ENCODE measurements around the gene NAPG. TPM values are rescaled to one million over a fixed set of nuclear protein-coding genes. Genes with fewer than 3 reads are reported as not detected.
"Not testable (repeated sequence)": the region's sequence is repeated elsewhere in the genome, so short reads cannot be mapped to it uniquely, and the experiment has no call there.

NAPG gene
- total RNA-seq, 1 experiment from 2014 or later = 54.0 TPM

GRCh38 chr18:10536280-10536679, 10.5 kb downstream of the NAPG start:
- BruUV-seq (replicated peaks) = no TSS peak
- no peak for DNase-seq (ENCODE audit: low spot score)
- intact Hi-C loops (cut with micrococcal nuclease; ENCODE audit: unreplicated experiment) = no loop called here
- TF ChIP-seq EZH2 (IDR thresholded peaks at IDR 0.05; ENCODE audit: borderline replicate concordance, low read depth, low read length, poor library complexity, severe bottlenecking) = no peak
- TF ChIP-seq CTCF (conservative IDR thresholded peaks at IDR 0.05; ENCODE audit: low read depth, low read length) = no peak
- Histone ChIP-seq H3K27ac (ENCODE audit: low read depth, low read length, poor library complexity, severe bottlenecking) (no peak overlapping the region), H3K27me3 (replicated peaks; ENCODE audit: insufficient read depth, low read depth, low read length, poor library complexity) (no peaks in the 10 kb centered on the region), H3K9me3 (ENCODE audit: low read depth, low read length, poor library complexity, severe bottlenecking) (no peaks in the 10 kb centered on the region), H3K4me3 (ENCODE audit: low read depth, low read length, poor library complexity, severe bottlenecking) (no peak overlapping the region), H3K36me3 (ENCODE audit: insufficient read depth, low read length, poor library complexity, severe bottlenecking) (peaks cover 20% of the 10 kb centered on the region), H3K4me1 (ENCODE audit: insufficient read depth, low read length, poor library complexity, severe bottlenecking) (no peaks in the 10 kb centered on the region)
- ChIA-PET CTCF (no interaction called here), POLR2A (ENCODE audit: low non-redundant PET) (no interaction called here)

- peaks cover 33% of the 10 kb centered on the region for H3K36me3 ChIP-seq (ENCODE audit: insufficient read depth, low read length, poor library complexity, severe bottlenecking)
- H3K27ac ChIP-seq (ENCODE audit: low read depth, low read length, poor library complexity, severe bottlenecking) = no peak overlapping the region
- H3K27me3 ChIP-seq (replicated peaks; ENCODE audit: insufficient read depth, low read depth, low read length, poor library complexity) = no peaks in the 10 kb centered on the region
- no peak overlapping the region for H3K4me3 ChIP-seq (ENCODE audit: low read depth, low read length, poor library complexity, severe bottlenecking)
- ChIA-PET CTCF (no interaction called here), POLR2A (ENCODE audit: low non-redundant PET) (no interaction called here)
- TF ChIP-seq CTCF (conservative IDR thresholded peaks at IDR 0.05; ENCODE audit: low read depth, low read length) (no peak), EZH2 (IDR thresholded peaks at IDR 0.05; ENCODE audit: borderline replicate concordance, low read depth, low read length, poor library complexity, severe bottlenecking) (no peak)
- intact Hi-C loops (cut with micrococcal nuclease; ENCODE audit: unreplicated experiment) = no loop called here
- no TSS peak for BruUV-seq (replicated peaks)
- no peaks in the 10 kb centered on the region for H3K9me3 ChIP-seq (ENCODE audit: low read depth, low read length, poor library complexity, severe bottlenecking)
- DNase-seq (ENCODE audit: low spot score) = no peak
- no peaks in the 10 kb centered on the region for H3K4me1 ChIP-seq (ENCODE audit: insufficient read depth, low read length, poor library complexity, severe bottlenecking)
These were observed 11.9 kb downstream of the NAPG start for GRCh38 chr18:10537765-10538164.

DNA sequence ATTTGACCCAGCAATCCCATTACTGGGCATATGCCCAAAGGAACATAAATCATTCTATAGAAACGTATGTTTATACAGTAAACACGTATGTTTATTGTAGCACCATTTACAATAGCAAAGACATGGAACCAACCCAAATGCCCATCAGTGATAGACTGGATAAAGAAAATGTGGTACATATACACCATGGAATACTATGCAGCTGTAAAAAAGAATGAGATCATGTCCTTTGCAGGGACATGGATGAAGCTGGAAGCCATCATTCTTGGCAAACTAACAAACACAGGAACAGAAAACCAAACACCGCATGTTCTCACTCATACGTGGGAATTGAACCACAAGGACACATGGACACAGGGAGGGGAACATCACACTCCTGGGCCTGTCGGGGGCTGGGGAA, 13.3 kb downstream of the NAPG start:
- BruUV-seq (replicated peaks); POLR2A ChIA-PET (ENCODE audit: low non-redundant PET); H3K9me3 ChIP-seq (ENCODE audit: low read depth, low read length, poor library complexity, severe bottlenecking); H3K27ac ChIP-seq (ENCODE audit: low read depth, low read length, poor library complexity, severe bottlenecking); DNase-seq (ENCODE audit: low spot score); intact Hi-C loops (cut with micrococcal nuclease; ENCODE audit: unreplicated experiment); H3K27me3 ChIP-seq (replicated peaks; ENCODE audit: insufficient read depth, low read depth, low read length, poor library complexity); H3K4me1 ChIP-seq (ENCODE audit: insufficient read depth, low read length, poor library complexity, severe bottlenecking); H3K4me3 ChIP-seq (ENCODE audit: low read depth, low read length, poor library complexity, severe bottlenecking); CTCF ChIA-PET: not testable (repeated sequence)
- peaks cover 43% of the 10 kb centered on the region for H3K36me3 ChIP-seq (ENCODE audit: insufficient read depth, low read length, poor library complexity, severe bottlenecking)

GRCh38 chr18:10543277-10543676, 17.4 kb downstream of the NAPG start:
- Histone ChIP-seq H3K27ac (ENCODE audit: low read depth, low read length, poor library complexity, severe bottlenecking) (no peak overlapping the region), H3K27me3 (replicated peaks; ENCODE audit: insufficient read depth, low read depth, low read length, poor library complexity) (no peaks in the 10 kb centered on the region), H3K9me3 (ENCODE audit: low read depth, low read length, poor library complexity, severe bottlenecking) (no peaks in the 10 kb centered on the region), H3K4me3 (ENCODE audit: low read depth, low read length, poor library complexity, severe bottlenecking) (no peak overlapping the region), H3K4me1 (ENCODE audit: insufficient read depth, low read length, poor library complexity, severe bottlenecking) (no peaks in the 10 kb centered on the region), H3K36me3 (ENCODE audit: insufficient read depth, low read length, poor library complexity, severe bottlenecking) (peaks cover 75% of the 10 kb centered on the region)
- CTCF ChIA-PET = no interaction called here
- BruUV-seq (replicated peaks) = no TSS peak
- TF ChIP-seq CTCF (conservative IDR thresholded peaks at IDR 0.05; ENCODE audit: low read depth, low read length) (no peak), EZH2 (IDR thresholded peaks at IDR 0.05; ENCODE audit: borderline replicate concordance, low read depth, low read length, poor library complexity, severe bottlenecking) (no peak)
- POLR2A ChIA-PET (ENCODE audit: low non-redundant PET) = no interaction called here
- DNase-seq (ENCODE audit: low spot score) = no peak
- intact Hi-C loops (cut with micrococcal nuclease; ENCODE audit: unreplicated experiment) = no loop called here
